K562 (cell line): ENCODE data around the gene FBXO27. TPM values are rescaled to one million over a fixed set of nuclear protein-coding genes. Genes with fewer than 3 reads are reported as not detected.

Source experiments
- ARID1B ChIP-seq: fragments of 450-650 bp; IDR thresholded peaks from 2 replicates; pipeline ENCODE4 v1.6.1; 2016; ENCODE audit warnings: antibody characterized with exemption, mild to moderate bottlenecking, inconsistent platforms
- ARID4B ChIP-seq: sonication (generic); formaldehyde crosslinking; IDR thresholded peaks from 2 replicates; pipeline ENCODE4 v1.8.0; 2022; ENCODE audit warnings: mild to moderate bottlenecking, missing genetic modification reagents
- ASH1L ChIP-seq: fragments of 450-650 bp; IDR thresholded peaks from 2 replicates; pipeline ENCODE4 v1.6.1; 2018; ENCODE audit warnings: borderline replicate concordance, mild to moderate bottlenecking, low read depth; ENCODE audit not compliant: partially characterized antibody
- ATF3 ChIP-seq, 2 experiments: fragments of 450-650 bp in 1 of 2; sonication (generic) in 1 of 2; formaldehyde crosslinking in 1 of 2; IDR thresholded peaks in 1 of 2; conservative IDR thresholded peaks in 1 of 2; 2 replicates each; pipeline versions ENCODE4 v1.6.1 to v1.8.1; 2016 to 2023; ENCODE audit warnings: mild to moderate bottlenecking in 2 of 2, moderate library complexity in 2 of 2, inconsistent platforms in 1 of 2, missing genetic modification reagents in 1 of 2
- CAMTA2 ChIP-seq: fragments of 250-450 bp; sonication (Bioruptor Pico); conservative IDR thresholded peaks from 2 replicates; pipeline ENCODE4 v1.5.1; 2022
- CSDE1 ChIP-seq, 2 experiments: fragments of 450-650 bp; IDR thresholded peaks; 2 replicates each; pipeline ENCODE4 v1.6.1; 2016; ENCODE audit warnings: mild to moderate bottlenecking in 1 of 2
- HOMEZ ChIP-seq: fragments of 250-450 bp; sonication (Bioruptor Pico); IDR thresholded peaks from 2 replicates; pipeline ENCODE4 v1.4.0; 2020; ENCODE audit warnings: mild to moderate bottlenecking, moderate library complexity
- KLF1 ChIP-seq: fragments of 450-650 bp; IDR thresholded peaks from 2 replicates; pipeline ENCODE4 v1.6.1; 2016; ENCODE audit warnings: missing genetic modification characterization, missing compliant biosample characterization
- MCM3 ChIP-seq: fragments of 450-650 bp; IDR thresholded peaks from 2 replicates; pipeline ENCODE4 v1.6.1; 2016
- MEIS2 ChIP-seq: fragments of 450-650 bp; IDR thresholded peaks from 2 replicates; pipeline ENCODE4 v1.6.1; 2014; ENCODE audit warnings: mild to moderate bottlenecking; ENCODE audit not compliant: partially characterized antibody
- MIER1 ChIP-seq: fragments of 450-650 bp; IDR thresholded peaks from 2 replicates; pipeline ENCODE4 v1.6.1; 2016; ENCODE audit warnings: antibody characterized with exemption, mild to moderate bottlenecking, low read depth
- NFYB ChIP-seq: IDR thresholded peaks from 2 replicates; pipeline ENCODE4 v1.6.1; 2011; ENCODE audit warnings: mild to moderate bottlenecking, moderate library complexity; ENCODE audit not compliant: insufficient read length; ENCODE audit errors: extremely low read depth
- RNF2 ChIP-seq: sonication (generic); IDR thresholded peaks from 2 replicates; pipeline ENCODE4 v1.6.1; 2016
- TEAD4 ChIP-seq, 2 experiments: sonication (generic) in 1 of 2; formaldehyde crosslinking in 1 of 2; IDR thresholded peaks; 2 replicates each; pipeline versions ENCODE4 v1.6.1 to v1.8.0; 2012 to 2022; ENCODE audit warnings: borderline replicate concordance in 1 of 2, inconsistent platforms in 1 of 2, low read length in 1 of 2, mild to moderate bottlenecking in 1 of 2, missing genetic modification reagents in 1 of 2
- THAP7 ChIP-seq: fragments of 250-450 bp; sonication (Bioruptor Pico); IDR thresholded peaks from 2 replicates; pipeline ENCODE4 v1.5.0; 2021
- ZKSCAN8 ChIP-seq: fragments of 200-800 bp; sonication (Bioruptor generic); IDR thresholded peaks from 2 replicates; pipeline ENCODE4 v1.6.1; 2016; ENCODE audit warnings: missing genetic modification characterization, missing compliant biosample characterization
- ZNF124 ChIP-seq: sonication (generic); formaldehyde crosslinking; IDR thresholded peaks from 2 replicates; pipeline ENCODE4 v1.8.1; 2022; ENCODE audit warnings: missing genetic modification reagents
- ZNF146 ChIP-seq: IDR thresholded peaks from one replicate; pipeline ENCODE4 v1.6.1; 2018; ENCODE audit warnings: missing compliant biosample characterization; ENCODE audit not compliant: unreplicated experiment
- ZNF277 ChIP-seq: fragments of 250-450 bp; sonication (Bioruptor Pico); IDR thresholded peaks from 2 replicates; pipeline ENCODE4 v1.8.0; 2022; ENCODE audit warnings: inconsistent platforms, mild to moderate bottlenecking, moderate library complexity, borderline replicate concordance
- ZNF583 ChIP-seq: fragments of 250-450 bp; sonication (Bioruptor Pico); IDR thresholded peaks from 2 replicates; pipeline ENCODE4 v1.4.0; 2020
- ZNF586 ChIP-seq: fragments of 450-650 bp; formaldehyde crosslinking; conservative IDR thresholded peaks from 2 replicates; pipeline ENCODE4 v1.4.0; 2020; ENCODE audit warnings: mild to moderate bottlenecking, moderate library complexity
- polyA plus RNA-seq, 8 experiments: library from polyadenylated mRNA; depleted of rRNA in 4 of 8; stranded (reverse) in 5 of 8; unstranded in 3 of 8; fragments of >200 nt; fragmentation: Nextera tagmentation in 2 of 8; fragmentation: Illumina TruSeq in 1 of 8; extraction: Ambion mirVana in 2 of 8; extraction: Trizol in 1 of 8; gene quantifications; 2 replicates each; pipeline versions ENCODE4 v1.2.1 to v1.2.3, GENCODE V29; 2011 to 2014; ENCODE audit warnings: inconsistent platforms in 1 of 8, missing spikeins in 1 of 8
- total RNA-seq, 7 experiments: library from RNA; depleted of rRNA in 6 of 7; stranded (reverse); fragments of >200 nt in 6 of 7; fragmentation: Illumina TruSeq in 2 of 7; extraction: Trizol in 2 of 7; gene quantifications; 2 replicates each; pipeline versions ENCODE4 v1.2.1 to v1.2.3, GENCODE V29; 2011 to 2021; ENCODE audit warnings: low replicate concordance in 1 of 7

The FBXO27 gene
- total and polyA plus RNA-seq, 9 of the 15 experiments (the other 6 are each of a cell fraction or from before 2014, with no cell fraction given), result 1.8 to 11.0 (median 6.3) TPM

GRCh38 chr19:38979812-38980211 is 52.5 kb downstream of the FBXO27 start (continued):
- TF ChIP-seq ZNF583 (CRISPR knock-in tag), result no peak
- no peak for TF ChIP-seq ZNF277
- peak; percentile 59; the same call in 1 of the 2 replicates for TF ChIP-seq TEAD4 (IDR thresholded peaks at IDR 0.05; ENCODE audit: low read length)
- TF ChIP-seq TEAD4 (CRISPR knock-in tag; IDR thresholded peaks at IDR 0.05; ENCODE audit: borderline replicate concordance), result no peak
- no peak for TF ChIP-seq CSDE1 (IDR thresholded peaks at IDR 0.05)
- TF ChIP-seq CAMTA2 (CRISPR knock-in tag), result no peak
- no peak for TF ChIP-seq ATF3 (IDR thresholded peaks at IDR 0.05)
- TF ChIP-seq ATF3 (CRISPR knock-in tag; conservative IDR thresholded peaks at IDR 0.05), result no peak
- TF ChIP-seq HOMEZ (CRISPR knock-in tag), result no peak
- no peak for TF ChIP-seq ZNF124 (CRISPR knock-in tag)
- no peak for TF ChIP-seq KLF1 (tag)
- TF ChIP-seq MCM3, result no peak
- TF ChIP-seq RNF2, result no peak
- peak; percentile 12 for TF ChIP-seq ASH1L
- TF ChIP-seq NFYB, result no peak
- peak; percentile 25 for TF ChIP-seq MEIS2
- no peak for TF ChIP-seq ZNF146 (CRISPR knock-in tag)
- TF ChIP-seq THAP7 (CRISPR knock-in tag), result no peak
- no peak for TF ChIP-seq ZKSCAN8
- no peak for TF ChIP-seq ZNF586 (CRISPR knock-in tag)
- 0 out of 2 replicates have a peak, but pooled peaks have one; percentile 23 for TF ChIP-seq MIER1
- TF ChIP-seq ARID4B (CRISPR knock-in tag), result no peak
- peak; percentile 81 for TF ChIP-seq ARID1B
